ENCODE data around the gene KRTAP9-9.
"Not testable (repeated sequence)": the region's sequence is repeated elsewhere in the genome, so short reads cannot be mapped to it uniquely, and the experiment has no call there.

KRTAP9-9 gene

GRCh38 chr17:41255381-41256290 is at the start of gene KRTAP9-9:
Gene KRTAP9-9, plus strand, starts transcription at chr17:41255384.
- DNase-seq (ENCODE audit: low spot score) = not testable (repeated sequence)

DNA sequence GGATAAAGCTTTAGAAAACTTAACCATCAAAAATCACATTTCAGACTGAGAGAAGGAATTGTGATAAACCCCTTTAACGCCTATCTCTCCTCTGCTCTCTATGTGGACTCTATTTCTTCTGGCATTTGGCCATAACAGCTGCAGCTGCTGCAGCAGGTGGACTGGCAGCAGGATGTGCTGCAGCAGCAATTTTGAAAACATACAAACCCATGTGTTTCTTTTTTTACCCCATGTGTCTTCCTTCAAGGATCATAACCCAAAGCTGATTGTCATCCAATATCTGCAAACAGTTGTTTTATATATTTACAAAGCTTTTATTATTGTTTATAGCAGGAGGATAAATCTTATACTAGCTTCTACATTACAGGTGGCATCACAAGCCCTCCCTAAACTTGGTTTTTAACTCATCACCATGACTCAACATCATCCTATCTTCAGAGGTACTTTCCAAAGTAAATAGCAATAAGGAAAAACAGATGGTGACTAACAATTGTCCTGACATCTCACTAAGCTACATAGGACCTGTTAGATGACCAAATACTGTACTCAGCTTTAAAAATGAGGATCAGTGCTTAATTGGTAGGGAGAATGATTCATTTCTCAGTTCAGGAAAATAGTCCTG is 43.2 kb upstream of the KRTAP9-9 start:
- no peak for DNase-seq (ENCODE audit: low spot score)

DNA sequence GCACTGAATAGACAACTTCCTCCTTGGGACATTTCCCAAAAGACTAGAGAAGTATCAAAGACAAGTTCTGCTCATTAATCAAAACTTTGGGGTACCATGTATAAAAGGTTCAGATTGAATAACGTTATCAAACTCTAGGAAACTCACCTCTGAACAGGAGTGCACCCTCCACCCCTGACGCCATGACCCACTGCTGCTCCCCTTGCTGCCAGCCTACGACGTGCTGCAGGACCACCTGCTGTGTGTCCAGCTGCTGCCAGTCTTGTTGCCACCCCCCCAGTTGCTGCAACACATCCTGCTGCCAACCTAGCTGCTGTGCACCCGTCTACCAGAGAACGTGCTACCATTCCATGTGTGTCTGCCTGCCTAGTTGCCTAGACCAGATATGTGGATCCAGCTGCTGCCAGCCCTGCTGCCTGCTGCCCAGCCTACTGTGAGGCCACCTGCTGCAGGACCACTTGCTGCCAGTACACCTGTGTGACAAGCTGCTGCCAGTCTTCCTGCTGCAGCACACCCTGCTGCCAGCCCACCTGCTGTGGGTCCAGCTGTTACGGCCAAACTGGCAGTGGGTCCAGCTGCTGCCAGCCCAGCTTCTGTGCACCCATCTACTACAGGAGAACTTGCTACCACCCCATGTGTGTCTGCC is 42.5 kb upstream of the KRTAP9-9 start:
- no peak for DNase-seq (ENCODE audit: low spot score)

GRCh38 chr17:41215681-41216080 is 39.5 kb upstream of the KRTAP9-9 start:
- no peak for DNase-seq (ENCODE audit: low spot score)

DNA sequence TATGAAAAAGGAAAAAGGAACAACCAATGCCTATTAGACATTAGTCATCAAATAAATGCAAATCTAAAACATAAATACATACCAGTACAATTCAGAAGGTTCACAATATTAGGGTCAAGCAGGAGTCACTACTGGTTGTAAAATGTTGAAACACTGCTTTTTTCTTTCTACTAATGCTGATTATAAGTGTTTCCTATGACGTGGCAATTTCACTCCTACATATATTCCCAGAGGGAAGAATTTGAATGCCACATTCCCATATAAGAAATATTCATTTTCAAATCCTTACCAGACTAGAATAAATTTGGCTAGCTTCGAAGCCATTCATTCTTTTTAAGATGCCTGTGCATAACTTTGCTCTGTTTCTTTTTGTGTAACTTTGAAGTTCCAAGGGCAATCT is 31.4 kb upstream of the KRTAP9-9 start:
- DNase-seq (ENCODE audit: low spot score) = no peak

GRCh38 chr17:41226051-41226450 is 29.1 kb upstream of the KRTAP9-9 start:
- DNase-seq (ENCODE audit: low spot score) = no peak

GRCh38 chr17:41226598-41227095 is 28.5 kb upstream of the KRTAP9-9 start, which contains the start of gene KRTAP9-2:
Gene KRTAP9-2, plus strand, starts transcription at chr17:41226648. Its CDS starts 7 bp downstream, at chr17:41226655.
- DNase-seq (ENCODE audit: low spot score) = not testable (repeated sequence)

DNA sequence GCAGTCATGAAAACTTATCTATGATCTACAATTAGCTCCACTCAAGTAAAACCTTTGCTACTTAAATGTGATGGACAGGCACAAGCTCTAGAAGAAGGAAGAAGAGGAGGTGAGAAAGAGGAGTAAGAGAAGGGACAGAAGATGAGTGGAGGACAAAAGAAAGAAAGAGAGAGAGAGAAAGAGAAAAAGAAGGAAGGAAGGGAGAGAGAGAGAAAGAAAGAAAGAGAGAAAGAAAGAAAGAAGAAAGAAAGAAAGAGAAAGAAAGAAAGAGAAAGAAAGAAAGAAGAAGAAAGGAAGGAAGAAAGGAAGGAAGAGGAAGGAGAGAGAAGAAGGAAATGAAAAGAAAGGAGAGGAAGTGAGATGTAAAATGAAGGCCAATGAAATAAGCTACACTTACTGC is 25.1 kb upstream of the KRTAP9-9 start:
- DNase-seq (ENCODE audit: low spot score) = no peak

DNA sequence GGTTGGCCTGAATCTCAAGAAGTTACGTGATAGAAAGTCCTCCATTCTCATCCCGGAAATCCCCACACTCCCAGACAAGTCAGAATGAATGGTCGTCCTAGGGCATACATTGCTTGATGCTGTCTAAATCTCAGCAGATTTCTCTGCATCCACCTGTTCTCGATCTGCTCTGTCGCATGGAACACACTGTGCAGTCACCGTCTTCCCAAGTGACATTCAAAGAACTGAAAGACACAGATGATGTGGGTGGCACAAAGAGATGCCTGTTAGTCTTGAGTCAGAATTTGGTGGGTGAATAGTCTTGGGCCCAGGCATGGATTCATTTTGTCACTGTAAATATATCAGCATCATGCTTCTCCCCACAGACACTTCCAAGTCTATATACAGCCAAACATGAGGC is 23.5 kb upstream of the KRTAP9-9 start:
- DNase-seq (ENCODE audit: low spot score) = no peak

DNA sequence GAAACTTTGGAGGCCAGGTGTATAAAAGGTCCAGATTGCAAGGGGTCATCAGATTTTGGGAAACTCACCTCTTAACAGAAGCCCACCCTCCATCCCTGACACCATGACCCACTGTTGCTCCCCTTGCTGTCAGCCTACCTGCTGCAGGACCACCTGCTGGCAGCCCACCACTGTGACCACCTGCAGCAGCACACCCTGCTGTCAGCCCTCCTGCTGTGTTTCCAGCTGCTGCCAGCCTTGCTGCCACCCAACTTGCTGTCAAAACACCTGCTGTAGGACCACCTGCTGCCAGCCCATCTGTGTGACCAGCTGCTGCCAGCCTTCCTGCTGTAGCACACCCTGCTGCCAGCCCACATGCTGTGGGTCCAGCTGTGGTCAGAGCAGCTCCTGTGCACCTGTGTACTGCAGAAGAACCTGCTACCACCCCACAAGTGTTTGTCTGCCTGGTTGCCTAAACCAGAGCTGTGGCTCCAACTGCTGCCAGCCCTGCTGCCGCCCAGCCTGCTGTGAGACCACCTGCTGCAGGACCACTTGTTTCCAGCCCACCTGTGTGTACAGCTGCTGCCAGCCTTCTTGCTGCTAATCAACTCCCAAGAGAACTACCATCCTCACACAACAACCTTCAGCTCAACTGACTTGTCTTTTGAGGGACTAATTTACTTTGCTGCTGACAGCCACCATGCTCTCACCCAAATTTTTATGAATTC is 22.6 kb upstream of the KRTAP9-9 start, which contains the start of gene KRTAP9-3:
KRTAP9-3 (plus strand) TSS at position 51 of the 707 bp plus-strand sequence; CDS start at position 104, 53 bp downstream.
- DNase-seq (ENCODE audit: low spot score) = not testable (repeated sequence)

- DNase-seq (ENCODE audit: low spot score) = not testable (repeated sequence)
Observed at GRCh38 chr17:41237116-41237515, 18.1 kb upstream of the KRTAP9-9 start.

DNA sequence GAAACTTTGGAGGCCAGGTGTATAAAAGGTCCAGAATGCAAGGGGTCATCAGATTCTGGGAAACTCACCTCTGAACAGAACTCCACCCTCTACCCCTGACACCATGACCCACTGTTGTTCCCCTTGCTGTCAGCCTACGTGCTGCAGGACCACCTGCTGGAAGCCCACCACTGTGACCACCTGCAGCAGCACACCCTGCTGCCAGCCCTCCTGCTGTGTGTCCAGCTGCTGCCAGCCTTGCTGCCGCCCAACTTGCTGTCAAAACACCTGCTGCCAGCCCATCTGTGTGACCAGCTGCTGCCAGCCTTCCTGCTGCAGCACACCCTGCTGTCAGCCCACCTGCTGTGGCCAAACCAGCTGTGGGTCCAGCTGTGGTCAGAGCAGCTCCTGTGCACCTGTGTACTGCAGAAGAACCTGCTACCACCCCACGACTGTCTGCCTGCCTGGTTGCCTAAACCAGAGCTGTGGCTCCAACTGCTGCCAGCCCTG is 17.2 kb upstream of the KRTAP9-9 start, which contains the start of gene KRTAP9-8:
KRTAP9-8 (plus strand) TSS at position 51 of the 489 bp plus-strand sequence; CDS start at position 104, 53 bp downstream.
- DNase-seq (ENCODE audit: low spot score) = not testable (repeated sequence)

DNA sequence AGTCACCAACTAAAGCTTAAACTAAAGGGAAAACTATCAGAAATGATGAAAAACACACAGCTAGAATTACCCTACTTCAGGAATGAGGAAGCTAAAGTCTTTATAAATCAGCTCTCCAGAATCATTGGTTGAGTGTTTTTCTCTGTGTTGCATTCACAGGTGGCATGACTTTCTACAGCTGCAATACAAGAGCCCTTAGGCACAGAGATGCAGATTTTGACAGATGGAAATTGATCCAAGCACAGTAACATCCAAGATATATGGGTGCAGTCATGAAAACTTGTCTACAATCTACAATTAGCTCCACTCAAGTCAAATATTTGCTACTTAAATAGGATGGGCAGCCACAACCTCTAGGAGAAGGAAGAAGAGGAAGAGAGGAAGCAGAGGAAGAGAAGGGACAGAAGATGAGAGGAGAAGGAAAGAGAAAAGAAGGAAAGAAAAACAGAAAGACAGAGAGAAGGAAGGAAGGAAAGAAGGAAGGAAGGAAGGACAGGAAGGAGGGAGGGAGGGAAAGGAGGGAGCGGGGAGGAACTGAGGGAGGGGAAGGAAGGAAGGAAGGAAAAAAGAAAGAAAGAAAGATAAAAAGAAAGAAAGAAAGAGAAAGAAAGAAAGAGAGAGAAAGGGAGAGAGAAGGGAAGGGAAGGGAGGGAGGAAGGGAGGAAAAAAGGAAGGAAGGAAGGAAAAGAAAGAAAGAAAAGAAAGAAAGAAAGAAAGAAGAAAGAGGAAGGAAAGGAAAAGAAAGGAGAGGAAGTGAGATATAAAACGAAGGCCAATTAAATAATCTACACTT is 8.0 kb upstream of the KRTAP9-9 start:
- DNase-seq (ENCODE audit: low spot score) = not testable (repeated sequence)

DNA sequence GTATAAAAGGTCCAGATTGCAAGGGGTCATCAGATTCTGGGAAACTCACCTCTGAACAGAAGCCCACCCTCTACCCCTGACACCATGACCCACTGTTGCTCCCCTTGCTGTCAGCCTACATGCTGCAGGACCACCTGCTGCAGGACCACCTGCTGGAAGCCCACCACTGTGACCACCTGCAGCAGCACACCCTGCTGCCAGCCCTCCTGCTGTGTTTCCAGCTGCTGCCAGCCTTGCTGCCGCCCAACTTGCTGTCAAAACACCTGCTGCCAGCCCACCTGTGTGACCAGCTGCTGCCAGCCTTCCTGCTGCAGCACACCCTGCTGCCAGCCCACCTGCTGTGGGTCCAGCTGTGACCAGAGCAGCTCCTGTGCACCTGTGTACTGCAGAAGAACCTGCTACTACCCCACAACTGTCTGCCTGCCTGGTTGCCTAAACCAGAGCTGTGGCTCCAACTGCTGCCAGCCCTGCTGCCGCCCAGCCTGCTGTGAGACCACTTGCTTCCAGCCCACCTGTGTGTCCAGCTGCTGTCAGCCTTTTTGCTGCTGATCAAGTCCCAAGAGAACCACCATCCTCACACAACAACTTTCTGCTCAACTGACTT is 5.4 kb upstream of the KRTAP9-9 start, which contains the start of gene KRTAP9-4:
KRTAP9-4 (plus strand) TSS at position 51 of the 604 bp plus-strand sequence; CDS start at position 85, 34 bp downstream.
- not testable (repeated sequence) for DNase-seq (ENCODE audit: low spot score)

GRCh38 chr17:41251261-41251660 is 3.9 kb upstream of the KRTAP9-9 start:
- DNase-seq (ENCODE audit: low spot score) = no peak

DNA sequence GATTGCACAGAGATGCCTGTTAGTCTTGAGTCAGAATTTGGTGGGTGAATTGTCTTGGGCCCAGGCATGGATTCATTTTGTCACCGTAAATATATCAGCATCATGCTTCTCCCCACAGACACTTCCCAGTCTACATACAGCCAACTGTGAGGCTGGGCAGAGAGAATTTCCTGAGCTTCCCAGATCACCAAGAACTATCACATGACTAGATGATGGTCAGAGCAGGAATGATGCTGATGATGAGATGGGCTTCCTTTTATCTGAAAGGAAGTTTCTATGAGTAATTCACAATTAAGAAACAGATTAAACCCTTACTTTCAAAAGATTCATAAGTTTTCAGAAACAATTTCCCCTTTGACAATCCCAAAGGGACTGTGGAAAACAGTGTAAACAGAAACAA is 323 bp upstream of the KRTAP9-9 start:
- no peak for DNase-seq (ENCODE audit: low spot score)

DNA sequence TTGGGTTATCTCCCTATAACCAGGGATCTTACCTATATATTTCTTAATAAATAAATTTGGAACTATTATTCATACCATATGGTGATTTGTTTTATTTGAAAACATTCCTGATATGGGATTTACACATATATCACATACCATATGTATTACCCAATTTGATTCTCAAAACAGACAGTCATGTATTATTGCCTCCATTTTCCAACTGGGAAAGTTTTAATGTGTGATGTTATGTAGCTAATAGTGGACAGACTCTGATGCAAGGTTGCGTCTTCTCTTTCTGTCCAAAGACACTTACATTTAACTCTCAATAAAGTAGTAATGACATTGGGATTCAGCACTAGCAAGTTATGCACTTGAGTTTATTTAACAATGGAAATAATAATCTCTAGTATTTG is 1.1 kb downstream of the KRTAP9-9 start:
- no peak for DNase-seq (ENCODE audit: low spot score)

DNA sequence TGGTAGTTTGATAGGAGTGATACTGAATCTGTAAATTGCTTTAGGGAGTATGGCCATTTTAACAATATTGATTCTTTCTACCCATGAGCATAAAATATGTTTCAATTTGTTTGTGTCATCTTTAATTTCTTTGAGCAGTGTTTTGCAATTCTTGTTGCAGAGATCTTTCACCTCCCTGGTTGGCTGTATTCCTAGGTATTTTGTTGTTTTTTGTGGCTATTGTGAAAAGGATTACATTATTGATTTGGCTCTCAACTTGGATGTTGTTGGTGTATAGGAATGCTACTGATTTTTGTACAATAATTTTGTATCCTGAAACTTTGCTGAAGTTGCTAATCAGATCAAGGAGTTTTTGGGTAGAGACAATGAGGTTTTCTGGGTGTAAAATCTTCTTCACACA is 3.2 kb downstream of the KRTAP9-9 start:
- DNase-seq (ENCODE audit: low spot score) = no peak

GRCh38 chr17:41263212-41263611 is 8.0 kb downstream of the KRTAP9-9 start:
- no peak for DNase-seq (ENCODE audit: low spot score)

DNA sequence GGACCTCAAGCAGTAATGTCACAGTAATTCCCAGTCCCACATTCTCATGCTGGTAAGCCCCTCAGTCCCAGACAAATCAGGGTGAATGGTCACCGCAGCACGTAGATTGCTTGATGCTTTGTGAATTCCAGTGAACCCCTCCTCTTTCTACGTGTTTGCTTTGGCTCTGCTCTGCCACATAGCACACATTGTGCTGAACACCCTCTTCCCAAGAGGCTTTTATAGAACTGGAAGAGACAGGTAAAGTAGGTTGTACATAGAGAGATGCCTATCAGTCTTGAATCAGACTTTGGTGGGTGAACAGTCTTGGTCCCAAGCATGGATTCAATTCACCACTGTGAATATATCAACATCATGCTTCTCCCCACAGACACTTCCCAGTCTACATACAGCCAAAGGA is 9.4 kb downstream of the KRTAP9-9 start:
- DNase-seq (ENCODE audit: low spot score) = no peak

Data from D341Med (cell line).